ENCODE measurements around the gene MRGPRD. TPM values are rescaled to one million over a fixed set of nuclear protein-coding genes. Genes with fewer than 3 reads are reported as not detected.

The MRGPRD gene
- total RNA-seq, 1 experiment from 2014 or later: not detected

DNA sequence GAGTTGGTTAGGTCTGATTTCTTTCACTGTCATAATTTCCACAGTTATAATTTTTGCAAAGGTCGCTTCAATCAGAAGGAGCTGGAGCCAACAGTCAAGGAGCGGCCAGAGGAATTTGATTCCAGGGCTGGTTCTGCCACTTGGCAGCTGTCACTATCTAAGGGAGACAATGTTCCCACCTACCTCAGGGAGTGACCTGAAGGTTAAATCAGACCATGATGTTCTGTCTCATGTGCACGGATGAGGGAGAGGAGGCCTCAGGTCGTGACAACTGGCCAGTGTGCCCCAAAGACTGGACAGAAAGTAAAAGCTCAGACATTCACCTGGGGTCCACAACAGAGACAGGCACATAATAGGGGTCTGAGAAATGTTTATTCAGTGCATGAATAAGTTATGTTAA, 7.6 kb downstream of the MRGPRD start:
- BruUV-seq (replicated peaks): no TSS peak
- H3K79me2 ChIP-seq (ENCODE audit: low read depth): no peaks in the 10 kb centered on the region
- DNase-seq: no peak

GRCh38 chr11:68970921-68971636, 9.7 kb downstream of the MRGPRD start:
- no peaks in the 10 kb centered on the region for H3F3A ChIP-seq (ENCODE audit: insufficient read depth, low read depth)
- no peaks in the 10 kb centered on the region for H3K4me1 ChIP-seq (replicated peaks; ENCODE audit: insufficient read depth)
- no peaks in the 10 kb centered on the region for H3K36me3 ChIP-seq (ENCODE audit: low read depth)
- TF ChIP-seq, protein P1, sequence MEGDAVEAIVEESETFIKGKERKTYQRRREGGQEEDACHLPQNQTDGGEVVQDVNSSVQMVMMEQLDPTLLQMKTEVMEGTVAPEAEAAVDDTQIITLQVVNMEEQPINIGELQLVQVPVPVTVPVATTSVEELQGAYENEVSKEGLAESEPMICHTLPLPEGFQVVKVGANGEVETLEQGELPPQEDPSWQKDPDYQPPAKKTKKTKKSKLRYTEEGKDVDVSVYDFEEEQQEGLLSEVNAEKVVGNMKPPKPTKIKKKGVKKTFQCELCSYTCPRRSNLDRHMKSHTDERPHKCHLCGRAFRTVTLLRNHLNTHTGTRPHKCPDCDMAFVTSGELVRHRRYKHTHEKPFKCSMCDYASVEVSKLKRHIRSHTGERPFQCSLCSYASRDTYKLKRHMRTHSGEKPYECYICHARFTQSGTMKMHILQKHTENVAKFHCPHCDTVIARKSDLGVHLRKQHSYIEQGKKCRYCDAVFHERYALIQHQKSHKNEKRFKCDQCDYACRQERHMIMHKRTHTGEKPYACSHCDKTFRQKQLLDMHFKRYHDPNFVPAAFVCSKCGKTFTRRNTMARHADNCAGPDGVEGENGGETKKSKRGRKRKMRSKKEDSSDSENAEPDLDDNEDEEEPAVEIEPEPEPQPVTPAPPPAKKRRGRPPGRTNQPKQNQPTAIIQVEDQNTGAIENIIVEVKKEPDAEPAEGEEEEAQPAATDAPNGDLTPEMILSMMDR (conservative IDR thresholded peaks at IDR 0.05): no peak
- TF ChIP-seq EZH2 (IDR thresholded peaks at IDR 0.05; ENCODE audit: low read depth): no peak
- no peaks in the 10 kb centered on the region; the same call in 1 of the 2 replicates for H3K9me3 ChIP-seq (ENCODE audit: insufficient read depth, low read depth)
- ChIA-PET CTCF (no interaction called here), POLR2A (ENCODE audit: unreplicated experiment) (interaction anchor here (0.7 kb wide), 1 partner anchor 687 kb away, joined by 7 read pairs; no protein-coding TSS in a partner anchor)
- H3K4me3 ChIP-seq: no peak overlapping the region
- H3K4me2 ChIP-seq: no peak overlapping the region
- no peak for DNase-seq
- no peak overlapping the region for H2AFZ ChIP-seq
- BruUV-seq (replicated peaks): no TSS peak
- H3K9me2 ChIP-seq (ENCODE audit: insufficient read depth): no peaks in the 10 kb centered on the region
- intact Hi-C loops (cut with micrococcal nuclease; ENCODE audit: unreplicated experiment): no loop called here
- 0 out of 2 replicates have a peak, but pooled peaks cover 2% of the 10 kb centered on the region for H4K20me1 ChIP-seq (ENCODE audit: insufficient read depth)
- peaks cover 41% of the 10 kb centered on the region for H3K27me3 ChIP-seq (ENCODE audit: insufficient read depth, low read depth)
- no peaks in the 10 kb centered on the region for H3K79me2 ChIP-seq (ENCODE audit: low read depth)
- H3K27ac ChIP-seq: no peak overlapping the region

More for the DNA sequence above, 7.6 kb downstream of the MRGPRD start:
- Histone ChIP-seq H3K9me3 (ENCODE audit: insufficient read depth, low read depth) (no peaks in the 10 kb centered on the region; the same call in 1 of the 2 replicates), H3K27me3 (ENCODE audit: insufficient read depth, low read depth) (peaks cover 27% of the 10 kb centered on the region; the same call in 1 of the 2 replicates), H3K9me2 (ENCODE audit: insufficient read depth) (no peaks in the 10 kb centered on the region), H3K36me3 (ENCODE audit: low read depth) (no peaks in the 10 kb centered on the region), H3F3A (ENCODE audit: insufficient read depth, low read depth) (no peaks in the 10 kb centered on the region), H3K27ac (no peak overlapping the region), H2AFZ (no peak overlapping the region), H3K4me1 (replicated peaks; ENCODE audit: insufficient read depth) (no peaks in the 10 kb centered on the region), H3K4me2 (no peak overlapping the region), H3K4me3 (no peak overlapping the region), H4K20me1 (ENCODE audit: insufficient read depth) (0 out of 2 replicates have a peak, but pooled peaks cover 4% of the 10 kb centered on the region)
- ChIA-PET POLR2A (ENCODE audit: unreplicated experiment) (no interaction called here), CTCF (interaction anchor here (0.6 kb wide), 1 partner anchor 48 kb away, joined by 4 read pairs; no protein-coding TSS in a partner anchor)
- intact Hi-C loops (cut with micrococcal nuclease; ENCODE audit: unreplicated experiment): no loop called here
- TF ChIP-seq, protein P1 (conservative IDR thresholded peaks at IDR 0.05): no peak
- TF ChIP-seq EZH2 (IDR thresholded peaks at IDR 0.05; ENCODE audit: low read depth): no peak

DNA sequence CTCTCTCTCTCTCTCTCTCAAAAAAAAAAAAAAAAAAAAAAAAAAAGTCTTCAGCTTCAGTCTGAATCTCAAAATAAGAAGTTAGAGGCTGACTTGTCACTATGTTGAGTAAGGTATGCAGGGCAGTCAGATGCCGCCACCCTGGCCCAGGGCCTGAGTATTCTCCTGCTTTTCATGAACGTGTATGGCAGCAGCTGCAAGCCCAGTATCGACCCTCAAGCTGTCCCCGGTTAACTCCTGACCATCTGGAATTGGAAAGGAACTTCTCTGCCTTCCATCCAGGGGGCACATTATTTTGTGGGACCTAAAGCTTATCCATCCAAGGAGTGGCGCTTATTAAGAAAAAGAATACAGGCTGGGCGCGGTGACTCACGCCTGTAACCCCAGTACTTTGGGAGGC, 11.4 kb downstream of the MRGPRD start:
- Histone ChIP-seq H3K79me2 (ENCODE audit: low read depth) (no peaks in the 10 kb centered on the region), H3F3A (ENCODE audit: insufficient read depth, low read depth) (no peaks in the 10 kb centered on the region), H3K27ac (no peak overlapping the region), H3K36me3 (ENCODE audit: low read depth) (no peaks in the 10 kb centered on the region), H3K4me1 (replicated peaks; ENCODE audit: insufficient read depth) (no peaks in the 10 kb centered on the region), H3K9me3 (ENCODE audit: insufficient read depth, low read depth) (no peaks in the 10 kb centered on the region), H3K4me3 (no peak overlapping the region), H4K20me1 (ENCODE audit: insufficient read depth) (no peaks in the 10 kb centered on the region), H3K4me2 (no peak overlapping the region), H2AFZ (no peak overlapping the region), H3K27me3 (ENCODE audit: insufficient read depth, low read depth) (peaks cover 54% of the 10 kb centered on the region), H3K9me2 (ENCODE audit: insufficient read depth) (no peaks in the 10 kb centered on the region)
- no peak for DNase-seq
- BruUV-seq (replicated peaks): no TSS peak
- CTCF ChIA-PET: interaction anchor here (0.6 kb wide), 1 partner anchor 122 kb away, joined by 12 read pairs; no protein-coding TSS in a partner anchor
- intact Hi-C loops (cut with micrococcal nuclease; ENCODE audit: unreplicated experiment): no loop called here
- no peak for TF ChIP-seq EZH2 (IDR thresholded peaks at IDR 0.05; ENCODE audit: low read depth)
- TF ChIP-seq, protein P1 (conservative IDR thresholded peaks at IDR 0.05): no peak
- POLR2A ChIA-PET (ENCODE audit: unreplicated experiment): no interaction called here

Measured in PC-9 (cell line).